Measurements from ENCODE around the gene LMAN1L.
A peak's percentile ranks its signal among the peaks of the same experiment; 100 is the strongest.

Gene LMAN1L

DNA sequence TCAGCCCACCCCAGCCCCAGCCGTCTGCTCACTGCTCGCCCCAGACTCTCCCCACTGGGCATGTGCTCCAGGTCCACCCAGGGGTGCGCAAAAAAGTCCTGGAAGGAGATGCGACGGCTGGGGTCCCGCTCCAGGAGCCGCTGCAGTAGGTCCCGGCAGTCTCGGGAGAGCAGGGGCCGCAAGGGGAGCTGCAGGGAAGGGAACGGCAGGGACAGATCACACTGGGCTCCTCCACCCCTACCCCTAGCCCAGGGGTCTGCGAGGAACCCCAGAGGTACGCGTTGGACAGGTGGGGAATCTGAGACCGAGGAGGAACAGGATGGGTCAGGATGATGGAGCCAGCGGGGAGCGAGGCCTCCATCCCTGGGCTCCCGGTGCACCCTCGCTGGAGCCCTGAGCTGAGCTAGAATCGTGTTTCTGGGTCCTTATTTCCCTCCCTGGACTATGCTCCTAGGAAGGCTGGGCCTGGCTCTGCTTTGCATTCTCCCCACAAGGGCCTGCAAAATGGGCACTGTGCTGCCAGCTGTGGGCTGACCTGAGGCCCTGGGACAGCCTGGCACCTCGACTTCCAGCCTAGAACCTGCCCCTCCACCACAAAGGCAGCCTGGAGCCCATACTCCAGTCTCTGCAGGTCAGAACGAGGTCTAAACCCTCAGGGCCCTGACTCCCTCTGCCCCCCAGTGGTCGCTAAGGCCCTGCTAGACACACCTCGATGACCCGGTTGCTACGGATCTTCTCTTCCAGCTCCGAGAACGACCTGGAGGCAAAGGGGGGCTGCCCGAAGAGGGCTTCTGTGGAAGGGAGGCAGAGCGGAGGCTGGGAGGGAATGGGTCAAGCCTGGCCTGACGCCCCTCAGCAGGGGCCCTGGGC lies 27.1 kb downstream of the LMAN1L start:
- DNase-seq, result no peak

DNA sequence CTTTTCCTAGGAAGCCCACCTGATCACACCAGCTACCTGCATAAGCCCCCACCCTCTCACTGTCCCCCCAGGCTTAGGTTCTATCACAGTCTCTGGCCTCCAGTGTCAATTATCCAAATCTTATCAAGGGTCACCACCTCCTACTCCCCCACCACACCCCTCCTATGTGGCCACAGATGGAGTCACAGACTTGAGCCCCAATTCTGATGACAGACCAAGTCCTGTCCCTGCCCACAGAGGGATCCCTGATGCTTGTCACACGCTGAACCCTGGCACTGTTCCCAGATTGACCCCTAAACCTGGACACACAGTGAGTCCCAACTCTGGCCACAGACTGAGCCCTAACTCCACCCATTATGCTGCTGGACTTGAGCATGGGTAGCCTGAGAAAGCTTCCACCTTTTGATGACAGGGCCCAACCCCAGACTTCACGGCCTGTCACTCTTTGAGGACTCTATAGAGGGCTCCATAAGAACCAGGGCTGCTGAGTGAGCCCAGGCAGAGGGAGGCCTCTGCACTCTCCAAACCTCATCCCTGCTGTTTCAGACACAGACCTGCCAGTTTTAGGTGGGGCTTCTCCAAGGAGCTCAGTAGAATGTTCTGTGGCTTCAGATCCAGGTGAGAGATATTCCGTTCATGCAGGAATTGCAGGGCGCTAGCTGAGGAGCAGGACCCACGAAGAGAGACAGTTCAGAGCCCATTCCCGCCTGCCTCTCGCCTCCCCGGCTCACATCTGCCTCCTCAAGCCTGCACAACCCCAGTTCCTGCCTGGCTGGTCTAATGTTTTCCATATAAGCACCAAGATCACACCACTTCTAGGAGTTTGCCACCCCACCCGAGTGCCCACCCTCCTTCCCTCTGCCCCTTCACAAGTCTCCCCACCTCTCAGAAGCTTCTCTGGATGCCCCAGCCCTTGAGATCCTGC lies 28.5 kb downstream of the LMAN1L start:
- DNase-seq, result no peak

DNA sequence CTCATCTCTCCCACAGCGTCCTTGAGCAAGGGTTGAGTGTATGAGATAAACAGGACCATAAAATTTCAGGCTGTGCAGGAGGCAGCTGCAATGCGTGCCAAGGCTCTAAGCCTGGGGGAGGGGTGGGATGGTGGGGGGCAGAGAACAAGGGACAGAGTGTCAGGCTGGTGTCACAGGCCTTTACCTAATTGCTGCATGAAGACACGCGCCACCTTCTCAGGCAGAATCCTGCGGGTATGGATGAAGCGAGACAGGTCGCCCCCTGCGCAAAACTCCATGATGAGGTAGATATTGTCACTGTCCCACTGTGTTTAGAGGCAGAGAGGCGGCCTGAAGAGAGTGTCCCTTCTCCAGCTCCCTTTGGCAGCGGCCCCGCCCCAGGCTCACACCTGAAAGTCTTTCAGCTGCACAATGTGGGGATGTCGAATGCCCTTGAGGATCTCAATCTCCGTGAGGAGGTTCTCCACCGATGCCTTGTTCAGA lies 29.3 kb downstream of the LMAN1L start:
- no peak for DNase-seq

DNA sequence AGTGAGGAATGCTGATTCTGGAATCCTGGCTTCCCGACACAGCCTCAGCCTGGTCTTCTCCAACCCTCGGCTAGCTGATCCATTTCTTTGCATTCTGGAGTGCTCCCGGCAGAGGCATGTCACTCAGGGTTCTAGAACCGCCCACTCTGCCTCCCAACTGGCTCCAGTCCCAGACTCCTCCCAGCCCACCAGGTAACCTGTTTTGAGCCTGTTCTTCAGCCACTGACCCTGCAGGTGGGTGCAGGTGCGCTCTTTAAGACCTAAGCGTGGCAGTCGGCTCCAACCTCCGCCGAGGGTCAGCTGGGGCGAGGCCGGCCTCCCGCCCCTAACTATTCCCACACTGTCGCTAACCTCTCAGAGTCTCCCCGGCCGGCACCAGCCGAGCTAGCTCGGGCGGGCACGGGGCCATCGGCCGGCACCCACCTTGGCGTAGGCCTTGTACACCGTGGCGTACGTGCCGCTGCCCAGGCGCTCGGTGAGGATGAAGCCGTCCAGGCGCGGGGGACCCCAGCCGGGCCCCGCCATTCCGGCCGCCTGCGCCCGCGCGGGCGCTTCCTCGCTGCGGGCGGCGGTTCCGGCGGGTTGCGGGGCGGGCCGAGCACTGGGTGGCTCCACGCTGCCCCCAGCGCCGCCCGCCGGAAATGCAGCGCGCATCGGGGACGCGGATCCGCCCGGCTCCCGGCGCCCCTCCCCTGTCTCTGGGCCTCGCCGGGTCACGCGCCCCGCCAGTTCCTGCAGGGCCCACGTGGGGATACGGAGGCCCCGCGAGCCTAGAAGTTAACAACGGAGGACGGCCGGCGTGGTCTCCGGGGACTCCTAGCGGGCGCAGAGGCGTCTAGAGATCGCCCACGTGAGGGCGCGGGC lies 30.2 kb downstream of the LMAN1L start, which contains the start of gene ULK3:
TSS of gene ULK3 (minus strand) at position 576 of the 864 bp plus-strand sequence. CDS start at position 525, 51 bp downstream.
- peak; percentile 63 to 85 for DNase-seq

DNA sequence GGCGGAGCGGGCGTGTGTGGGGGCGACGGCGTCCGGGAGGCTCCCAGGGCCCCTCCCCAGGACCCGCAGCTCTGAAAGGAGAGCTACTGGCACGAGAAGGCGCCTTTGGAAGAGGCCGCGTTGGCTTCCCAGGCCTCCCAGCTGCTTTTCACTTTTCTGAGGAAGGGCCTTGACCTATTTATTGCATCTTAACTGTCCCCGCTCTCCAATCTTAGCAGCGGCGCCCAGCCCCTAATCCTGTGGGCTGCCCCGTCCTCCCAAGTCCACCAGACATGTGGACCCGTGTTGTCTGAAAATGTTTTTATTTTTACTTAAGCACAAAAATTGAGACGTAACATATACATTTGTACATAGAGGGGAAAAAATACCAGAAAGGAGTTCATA lies 30.8 kb downstream of the LMAN1L start:
- DNase-seq, result no peak

DNA sequence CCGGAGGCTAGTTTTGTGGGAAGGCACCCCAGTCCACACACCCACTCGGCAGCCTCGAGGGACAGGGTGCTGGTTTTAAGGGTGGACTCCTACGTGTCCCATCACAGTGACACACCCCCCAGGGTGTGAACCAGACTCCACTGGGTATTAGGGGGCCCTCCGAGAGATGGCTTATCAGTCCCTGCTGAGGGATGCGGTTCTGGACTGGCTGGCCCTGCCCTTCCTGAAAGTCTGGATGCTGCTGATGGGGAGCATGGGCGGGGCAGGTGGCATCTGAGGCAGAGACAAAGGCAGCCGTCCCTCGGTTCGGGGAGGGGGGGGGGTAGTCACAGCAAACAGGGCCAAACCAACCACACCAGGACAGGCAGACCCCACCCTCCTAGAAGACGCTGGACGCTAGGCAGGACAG lies 31.3 kb downstream of the LMAN1L start:
- no peak for DNase-seq

DNA sequence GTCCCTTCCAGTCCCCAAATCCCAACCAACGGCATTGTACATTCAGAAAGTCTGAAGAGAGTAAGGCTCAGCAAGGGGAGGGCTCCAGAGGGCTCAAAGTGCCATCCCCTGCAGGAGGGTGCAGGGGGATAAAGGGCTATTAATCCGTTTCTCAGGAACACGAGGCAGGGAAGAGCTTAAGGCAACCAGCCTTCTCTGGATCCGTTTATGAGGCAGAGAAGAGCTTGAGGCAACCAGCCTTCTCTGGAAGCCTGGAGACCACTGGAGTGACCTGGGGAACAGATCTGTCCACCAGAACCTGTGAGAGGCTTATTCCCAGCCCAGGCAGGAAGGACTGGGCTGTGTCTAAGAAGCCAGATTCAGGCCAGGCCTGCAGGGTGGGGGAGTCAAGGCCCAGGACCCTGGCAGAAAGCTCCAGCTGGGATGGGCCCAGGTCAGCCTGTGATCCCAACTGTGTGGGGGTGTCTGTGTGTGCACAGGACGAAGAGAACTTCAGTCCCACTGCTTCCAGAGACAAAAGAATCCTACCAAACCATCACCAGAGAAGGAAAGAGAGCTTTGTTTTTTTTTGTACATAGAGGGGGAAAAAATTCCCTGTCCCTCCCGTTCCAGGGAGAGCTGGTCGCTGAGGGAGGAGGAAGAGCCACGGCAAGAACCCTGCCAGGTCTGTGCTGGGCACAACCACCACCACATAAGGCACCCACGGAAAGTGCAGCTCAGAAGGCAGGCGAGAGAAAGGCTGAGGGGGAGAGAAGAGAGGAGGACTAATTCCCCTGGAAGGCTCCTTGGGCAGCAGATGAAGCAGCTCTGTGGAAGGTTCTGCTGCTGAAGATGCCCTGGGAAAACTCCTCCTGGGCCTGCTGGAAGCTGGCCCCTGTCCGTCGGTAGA lies 31.9 kb downstream of the LMAN1L start:
- no peak for DNase-seq

DNA sequence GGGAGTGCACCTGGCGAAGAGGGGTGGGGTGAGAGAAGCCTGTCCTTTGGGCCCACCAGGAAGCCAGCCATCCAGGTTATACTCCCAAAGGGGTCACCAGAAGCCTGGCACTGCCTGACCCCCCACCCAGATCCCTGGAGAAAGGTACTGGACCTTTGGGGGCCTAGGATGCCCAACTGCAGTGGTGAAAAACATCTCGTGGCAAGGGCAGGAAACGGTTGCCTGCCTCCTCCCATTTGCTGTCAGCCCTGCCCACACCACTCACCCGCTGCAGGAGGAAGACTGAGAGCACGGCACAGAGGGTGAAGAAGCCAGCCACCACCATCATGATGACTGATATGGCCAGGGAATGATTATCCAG lies 32.6 kb downstream of the LMAN1L start:
- DNase-seq, result no peak

DNA sequence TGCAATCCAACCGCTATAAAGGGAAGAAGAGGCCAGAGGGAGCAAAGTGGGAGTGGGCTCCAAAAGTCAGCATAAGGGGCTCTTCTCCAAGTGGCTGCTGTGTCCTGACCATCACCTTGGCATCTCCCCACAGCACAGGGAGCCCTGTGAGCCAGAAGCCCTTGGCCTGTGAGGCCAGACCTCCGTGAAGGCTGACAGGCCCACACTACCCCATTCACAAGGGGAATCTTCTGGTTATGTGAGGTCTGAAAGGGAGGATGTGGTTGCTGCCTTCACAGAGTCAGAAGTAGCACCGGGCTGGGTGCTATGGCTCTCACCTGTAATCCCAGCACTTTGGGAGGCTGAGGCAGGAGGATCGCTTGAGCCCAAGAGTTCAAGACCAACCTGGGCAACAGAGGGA lies 32.9 kb downstream of the LMAN1L start:
- no peak for DNase-seq

DNA sequence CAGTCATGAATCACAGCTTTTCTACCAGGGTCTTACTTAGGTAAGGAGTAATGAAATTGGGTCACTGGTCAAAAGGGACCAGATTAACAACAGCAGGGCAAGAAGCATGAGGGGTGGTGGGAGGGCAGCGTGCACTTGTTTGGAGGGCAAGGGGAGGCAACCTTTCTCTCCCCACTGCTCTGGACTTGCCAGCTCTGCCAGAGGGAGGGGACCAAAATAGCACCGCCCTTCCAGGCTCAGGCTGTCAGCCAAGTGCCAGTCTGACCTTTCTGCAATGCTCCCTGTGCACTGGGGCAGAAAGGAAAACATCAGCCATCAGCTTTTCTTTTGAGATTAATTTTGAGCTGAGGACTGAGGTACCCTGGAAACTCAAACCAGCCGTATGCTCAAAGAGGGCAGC lies 34.8 kb downstream of the LMAN1L start:
- DNase-seq, result no peak

DNA sequence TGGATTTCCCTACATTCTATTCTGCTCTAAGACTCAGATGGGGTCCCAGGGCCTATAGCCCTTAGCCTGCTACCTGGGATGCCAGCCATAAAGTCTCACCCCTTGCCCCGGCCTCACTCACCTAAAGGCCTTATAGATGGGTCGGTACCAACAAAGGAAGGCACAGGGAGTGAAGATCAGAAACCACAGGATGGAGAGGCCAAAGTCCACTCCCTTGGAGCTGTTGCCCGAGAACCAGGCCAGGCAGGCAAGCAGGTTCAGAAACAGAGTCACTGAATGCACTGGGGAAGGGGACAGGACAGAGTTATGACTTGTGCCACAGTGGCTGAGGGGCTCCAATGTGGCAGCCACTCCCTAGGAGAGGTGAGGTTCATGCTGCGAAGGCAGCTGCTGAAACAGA lies 37.8 kb downstream of the LMAN1L start:
- DNase-seq, result no peak

DNA sequence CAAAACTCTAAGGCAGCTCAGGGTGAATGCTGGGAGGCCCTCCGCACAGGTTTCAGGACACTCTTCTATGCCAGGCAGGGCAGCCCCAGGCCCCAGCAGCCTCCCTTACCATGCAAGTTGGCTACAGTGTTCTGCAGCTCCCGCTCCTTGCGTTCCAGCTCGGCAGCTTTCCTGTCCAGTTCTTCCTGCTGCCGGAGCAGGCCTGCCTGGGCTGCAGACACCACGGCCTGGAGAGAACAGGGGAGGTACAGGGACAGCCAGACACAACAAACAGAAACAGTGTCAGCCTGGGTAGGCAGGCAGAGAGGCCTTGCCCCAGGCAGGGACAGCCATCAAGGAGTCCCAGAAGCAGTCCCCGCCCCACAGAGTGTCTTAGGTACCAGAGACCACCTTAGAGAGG lies 39.3 kb downstream of the LMAN1L start:
- no peak for DNase-seq

DNA sequence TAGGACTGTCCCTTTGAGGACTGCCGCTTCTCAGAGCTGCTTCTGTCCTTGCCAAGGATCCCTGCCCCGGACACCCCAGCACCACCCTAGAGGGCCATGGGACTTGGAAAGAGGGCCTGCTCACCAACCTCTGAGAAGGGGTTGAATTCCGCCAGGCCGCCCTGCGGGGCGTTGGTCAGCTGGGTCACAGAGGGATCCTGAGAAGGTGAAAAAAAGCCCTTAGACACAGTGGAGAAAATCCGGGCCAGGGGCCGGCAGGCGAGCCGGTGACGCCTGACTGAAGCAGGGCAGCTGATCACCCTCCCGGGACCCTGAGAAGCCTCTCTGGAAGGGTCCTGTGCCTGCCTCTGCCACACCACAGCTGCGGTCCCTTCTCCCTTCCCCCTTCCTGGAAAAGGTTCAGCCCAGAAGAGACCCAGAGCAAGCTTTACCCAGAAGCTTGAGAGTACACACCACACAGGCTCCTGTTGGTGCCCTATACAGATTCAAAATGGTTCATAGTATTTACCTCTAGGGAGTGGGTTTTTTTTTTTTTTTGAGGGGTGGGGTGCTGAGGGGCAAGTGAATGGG lies 41.9 kb downstream of the LMAN1L start:
- no peak for DNase-seq

DNA sequence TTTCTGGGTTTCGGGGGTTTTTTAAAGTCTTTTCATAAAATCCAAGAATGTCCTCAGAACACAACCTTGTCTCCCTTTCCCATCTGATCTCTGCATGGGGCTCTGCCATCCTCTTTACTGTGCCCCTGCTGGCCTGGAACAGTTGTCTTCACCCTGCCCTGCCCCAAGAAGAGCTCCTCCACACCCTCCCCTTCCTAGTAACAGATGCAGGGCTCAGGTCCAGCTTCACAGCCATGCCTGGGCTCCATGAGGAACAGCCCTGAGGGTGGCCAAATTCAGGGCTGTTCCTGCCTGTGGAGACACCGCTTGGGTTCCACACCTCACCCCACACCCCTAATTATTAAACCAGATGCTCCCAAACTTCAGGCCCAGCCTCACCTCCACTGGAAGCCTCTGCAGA lies 43.2 kb downstream of the LMAN1L start:
- DNase-seq, result no peak

DNA sequence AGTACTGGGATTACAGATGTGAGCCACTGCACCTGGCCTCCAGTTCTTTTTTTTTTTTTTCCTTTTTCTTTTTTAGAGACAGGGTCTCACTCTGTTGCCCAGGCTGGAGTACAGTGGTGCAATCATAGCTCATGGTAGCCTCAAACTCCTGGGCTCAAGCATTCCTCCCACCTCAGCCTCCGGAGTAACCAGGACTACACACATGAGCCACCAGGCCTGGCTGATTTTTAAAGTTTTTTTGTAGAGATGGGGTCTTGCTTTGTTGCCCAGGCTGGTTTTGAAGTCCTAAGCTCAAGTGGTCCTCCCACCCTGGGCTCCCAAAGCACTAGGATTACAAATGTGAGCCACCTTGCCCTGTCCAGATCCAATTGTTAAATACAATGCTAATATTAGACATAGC lies 43.9 kb downstream of the LMAN1L start:
- DNase-seq, result no peak

DNA sequence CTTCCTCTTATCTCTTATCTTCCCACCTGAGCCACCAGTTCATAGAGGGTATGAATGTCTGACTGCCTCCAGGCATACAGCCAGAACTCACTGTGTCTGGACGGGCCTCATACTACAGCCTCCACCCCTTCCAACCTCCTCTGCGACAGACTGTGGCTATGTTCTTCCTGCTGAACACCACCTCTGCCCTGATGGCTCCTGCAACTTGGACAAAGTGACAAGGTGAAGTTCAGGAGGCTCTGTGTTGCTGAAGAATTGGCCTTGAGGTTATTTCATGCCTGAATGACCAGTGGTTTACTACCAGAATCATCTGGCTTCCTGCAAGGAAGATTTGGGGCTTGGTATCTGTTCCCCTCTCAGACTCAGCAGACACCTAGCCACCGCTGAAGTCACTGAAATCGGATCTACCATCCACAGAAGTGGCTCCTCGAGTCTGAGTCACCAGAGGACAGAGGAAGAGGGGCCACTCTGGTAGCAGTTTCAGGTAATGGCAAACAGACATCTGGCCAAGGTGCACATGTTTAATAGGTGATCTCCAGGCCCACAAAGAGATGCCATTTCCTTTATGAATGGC lies 44.5 kb downstream of the LMAN1L start:
- no peak for DNase-seq

DNA sequence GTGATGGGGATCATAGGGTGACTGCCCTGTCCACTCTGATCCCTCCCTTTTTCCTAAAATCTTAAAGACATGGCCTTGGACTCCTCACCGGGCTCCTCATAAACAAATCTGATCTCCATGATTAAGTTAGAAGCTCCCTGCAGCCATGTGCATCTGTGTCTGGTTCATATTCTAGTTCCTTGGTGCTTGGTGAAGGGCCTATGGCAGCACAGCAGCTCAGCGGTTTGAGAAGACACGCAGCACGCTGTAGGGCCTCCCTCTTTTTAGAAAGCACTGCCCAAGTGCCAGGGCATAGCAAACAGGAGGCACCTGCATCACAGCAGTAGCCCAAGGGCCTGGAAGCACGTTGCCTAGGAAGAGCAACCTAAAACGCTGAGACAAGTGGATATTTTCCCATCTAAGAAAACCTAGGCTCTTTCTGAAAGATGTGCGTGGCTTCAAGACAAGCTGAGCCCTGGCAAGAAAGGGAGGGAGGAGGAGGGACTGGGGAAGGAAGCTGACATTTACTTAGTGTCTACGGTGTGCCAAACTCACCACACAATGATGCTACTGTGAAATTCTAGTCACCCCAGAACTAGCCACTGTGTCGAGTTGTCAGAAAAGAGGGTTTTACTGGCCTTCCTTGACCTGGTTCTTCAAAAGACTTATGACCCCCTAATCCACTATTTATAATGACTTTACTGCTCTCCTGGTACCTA lies 45.2 kb downstream of the LMAN1L start:
- no peak for DNase-seq

DNA sequence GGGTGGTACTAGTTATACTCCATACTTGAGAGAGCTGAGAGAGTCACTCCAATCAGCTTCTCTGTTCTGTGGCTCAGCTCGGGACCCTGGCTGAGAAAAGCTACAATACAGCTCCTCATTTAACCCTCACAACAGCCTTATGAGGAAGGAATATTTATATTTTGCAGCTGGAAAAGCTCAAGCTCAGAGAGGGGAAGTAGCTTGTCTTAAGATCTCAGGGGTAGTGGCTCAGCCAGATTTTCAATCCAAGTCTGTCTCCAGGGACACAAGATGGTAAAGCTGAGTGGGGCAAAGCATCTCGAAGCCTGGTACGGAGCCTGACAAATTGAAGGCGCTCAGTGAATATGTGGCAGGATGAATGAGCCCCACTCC lies 45.7 kb downstream of the LMAN1L start:
- DNase-seq, result no peak

DNA sequence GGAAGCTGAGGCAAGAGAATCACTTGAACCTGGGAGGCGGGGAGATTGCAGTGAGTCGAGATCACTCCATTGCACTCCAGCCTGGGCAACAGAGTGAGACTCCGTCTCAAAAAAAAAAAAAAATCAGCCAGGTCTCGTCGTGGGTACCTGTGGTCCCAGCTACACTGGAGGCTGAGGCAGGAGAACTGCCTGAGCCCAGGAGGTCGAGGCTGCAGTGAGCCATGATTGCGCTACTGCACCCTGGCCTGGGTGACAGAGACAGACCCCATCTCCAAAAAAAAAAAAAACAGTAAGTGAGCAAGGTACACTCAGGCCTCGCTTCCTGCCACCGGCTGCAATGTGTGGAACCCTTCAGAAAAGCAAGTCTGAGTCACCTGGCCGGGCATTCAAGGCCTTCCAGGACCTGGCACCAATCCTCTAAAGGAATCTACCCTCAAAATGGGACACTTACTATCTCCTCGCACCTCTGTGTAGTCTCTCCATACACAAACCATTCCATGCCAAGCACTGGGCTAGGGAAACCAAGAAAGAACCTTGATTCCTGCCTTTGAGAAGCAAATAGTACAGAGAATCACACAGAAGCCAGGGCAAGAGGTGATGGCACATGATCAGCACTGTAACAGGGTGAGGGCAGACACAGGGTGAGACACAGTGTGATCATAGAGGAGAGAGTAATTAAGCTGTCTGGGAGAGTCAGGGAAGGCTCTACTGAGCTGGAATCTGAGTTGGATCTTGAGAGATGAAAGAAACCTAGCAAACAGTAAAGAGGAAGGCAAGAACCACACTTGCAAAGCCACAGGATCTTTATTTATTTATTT lies 50.8 kb downstream of the LMAN1L start:
- no peak for DNase-seq

DNA sequence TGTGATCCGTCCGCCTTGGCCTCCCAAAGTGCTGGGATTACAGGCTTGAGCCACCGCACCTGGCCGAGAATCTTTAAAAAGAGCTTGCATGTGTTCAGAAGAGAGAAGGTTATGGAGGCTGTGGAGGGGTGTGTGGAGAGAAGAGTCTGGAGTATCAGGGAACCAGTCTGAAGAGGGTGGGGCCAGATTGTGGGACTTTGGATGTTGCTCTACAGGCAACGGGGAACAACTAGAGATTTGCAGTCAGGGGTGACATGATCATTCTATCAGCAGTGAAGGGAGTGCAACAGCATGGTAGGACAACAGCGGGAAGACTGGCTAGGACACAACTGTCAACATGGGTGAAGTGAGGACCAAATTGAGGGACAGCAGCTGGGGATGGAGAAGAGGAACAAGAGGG lies 51.7 kb downstream of the LMAN1L start:
- no peak for DNase-seq
